ENCODE results near the gene CBX5. TPM values are rescaled to one million over a fixed set of nuclear protein-coding genes. Genes with fewer than 3 reads are reported as not detected.
A peak's percentile ranks its signal among the peaks of the same experiment; 100 is the strongest.

CBX5 gene
- total and polyA plus RNA-seq, 9 of the 15 experiments (the other 6 are each of a cell fraction or from before 2014, with no cell fraction given): 32.6 to 102 (median 59.2) TPM

DNA sequence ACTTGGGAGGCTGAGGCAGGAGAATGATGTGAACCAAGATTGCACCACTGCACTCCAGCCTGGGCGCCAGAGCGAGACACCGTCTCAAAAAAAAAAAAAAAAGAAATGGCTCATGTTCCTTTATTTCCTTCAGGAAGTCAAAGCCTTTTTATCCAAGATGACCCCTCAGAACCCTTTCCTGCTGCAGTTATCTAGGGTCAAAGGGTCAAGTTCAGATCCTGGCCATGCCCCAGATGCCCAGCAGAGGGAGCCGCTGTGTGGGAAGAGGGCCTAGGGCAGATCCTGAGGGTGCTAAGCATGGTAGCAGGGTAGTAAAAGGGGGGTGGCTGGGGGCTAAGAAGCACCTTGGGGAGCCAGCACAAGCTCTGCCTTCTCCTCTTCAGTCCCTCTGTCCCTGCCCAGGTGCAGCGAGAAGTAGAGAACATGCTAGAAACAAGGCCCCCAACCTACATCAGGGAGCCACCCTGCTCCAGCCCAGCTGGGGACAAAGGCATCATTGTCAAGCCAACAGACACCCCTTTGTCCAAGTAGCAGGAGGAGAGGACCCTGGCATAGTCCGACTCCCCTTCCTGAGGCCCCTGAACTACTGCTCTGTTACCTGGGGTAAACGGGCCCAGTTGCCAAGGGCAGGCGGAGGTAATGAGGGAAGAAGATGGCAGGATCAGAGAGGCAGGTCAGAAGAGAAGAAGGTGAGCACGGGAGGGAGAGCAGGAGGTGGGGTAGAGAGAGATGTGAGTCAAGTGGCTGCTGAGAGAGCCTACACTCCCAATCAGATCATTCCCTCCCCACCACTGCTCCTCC, 14.4 kb upstream of the CBX5 start (continued):
- TF ChIP-seq CCNT2 (IDR thresholded peaks at IDR 0.05; ENCODE audit: borderline replicate concordance, extremely low read depth, insufficient read length, low read depth, low read length): peak; percentile 23
- no peak for TF ChIP-seq ZNF668 (CRISPR knock-in tag; IDR thresholded peaks at IDR 0.05)
- peak; percentile 80 for TF ChIP-seq EP300 (IDR thresholded peaks at IDR 0.05; ENCODE audit: low read length)
- TF ChIP-seq GATA2 (CRISPR knock-in tag; IDR thresholded peaks at IDR 0.05): peak; percentile 77
- 0 out of 2 replicates have a peak, but pooled peaks have one; percentile 69 for TF ChIP-seq ZNF76 (CRISPR knock-in tag; IDR thresholded peaks at IDR 0.05; ENCODE audit: borderline replicate concordance)
- TF ChIP-seq NFRKB (IDR thresholded peaks at IDR 0.05; ENCODE audit: low read depth): peak; percentile 16; the same call in 1 of the 2 replicates
- peak; percentile 41 to 47; a peak in 1 of 4 replicates for TF ChIP-seq TEAD1 (CRISPR knock-in tag; IDR thresholded peaks at IDR 0.05)
- TF ChIP-seq POLR2AphosphoS2 (IDR thresholded peaks at IDR 0.05; ENCODE audit: low read length): no peak; the same call in 1 of the 2 replicates
- 0 out of 2 replicates have a peak, but pooled peaks have one; percentile 33 for TF ChIP-seq ZNF695 (CRISPR knock-in tag; IDR thresholded peaks at IDR 0.05)
- TF ChIP-seq BRD9 (IDR thresholded peaks at IDR 0.05; ENCODE audit: low read depth, partially characterized antibody): peak; percentile 83
- TF ChIP-seq ARID1B (IDR thresholded peaks at IDR 0.05): peak; percentile 44; the same call in 1 of the 2 replicates
- TF ChIP-seq IRF2 (CRISPR knock-in tag; IDR thresholded peaks at IDR 0.05): no peak
- TF ChIP-seq, protein P1, sequence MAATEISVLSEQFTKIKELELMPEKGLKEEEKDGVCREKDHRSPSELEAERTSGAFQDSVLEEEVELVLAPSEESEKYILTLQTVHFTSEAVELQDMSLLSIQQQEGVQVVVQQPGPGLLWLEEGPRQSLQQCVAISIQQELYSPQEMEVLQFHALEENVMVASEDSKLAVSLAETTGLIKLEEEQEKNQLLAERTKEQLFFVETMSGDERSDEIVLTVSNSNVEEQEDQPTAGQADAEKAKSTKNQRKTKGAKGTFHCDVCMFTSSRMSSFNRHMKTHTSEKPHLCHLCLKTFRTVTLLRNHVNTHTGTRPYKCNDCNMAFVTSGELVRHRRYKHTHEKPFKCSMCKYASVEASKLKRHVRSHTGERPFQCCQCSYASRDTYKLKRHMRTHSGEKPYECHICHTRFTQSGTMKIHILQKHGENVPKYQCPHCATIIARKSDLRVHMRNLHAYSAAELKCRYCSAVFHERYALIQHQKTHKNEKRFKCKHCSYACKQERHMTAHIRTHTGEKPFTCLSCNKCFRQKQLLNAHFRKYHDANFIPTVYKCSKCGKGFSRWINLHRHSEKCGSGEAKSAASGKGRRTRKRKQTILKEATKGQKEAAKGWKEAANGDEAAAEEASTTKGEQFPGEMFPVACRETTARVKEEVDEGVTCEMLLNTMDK (IDR thresholded peaks at IDR 0.05; ENCODE audit: borderline replicate concordance, insufficient read depth, low read depth, low read length, poor library complexity, severe bottlenecking): peak; percentile 62
- peak; percentile 49 for TF ChIP-seq DACH1 (IDR thresholded peaks at IDR 0.05; ENCODE audit: partially characterized antibody)
- peak; percentile 55; the same call in 1 of the 2 replicates for TF ChIP-seq ZNF324 (CRISPR knock-in tag; IDR thresholded peaks at IDR 0.05)
- TF ChIP-seq ZBTB7A (IDR thresholded peaks at IDR 0.05; ENCODE audit: borderline replicate concordance, control insufficient read depth, low read depth, low read length): peak; percentile 72; the same call in 1 of the 2 replicates
- peak; percentile 88 for TF ChIP-seq CC2D1A (IDR thresholded peaks at IDR 0.05)
- no peak for TF ChIP-seq SRSF1 (IDR thresholded peaks at IDR 0.05; ENCODE audit: low read depth, low read length)
- TF ChIP-seq, protein P2, sequence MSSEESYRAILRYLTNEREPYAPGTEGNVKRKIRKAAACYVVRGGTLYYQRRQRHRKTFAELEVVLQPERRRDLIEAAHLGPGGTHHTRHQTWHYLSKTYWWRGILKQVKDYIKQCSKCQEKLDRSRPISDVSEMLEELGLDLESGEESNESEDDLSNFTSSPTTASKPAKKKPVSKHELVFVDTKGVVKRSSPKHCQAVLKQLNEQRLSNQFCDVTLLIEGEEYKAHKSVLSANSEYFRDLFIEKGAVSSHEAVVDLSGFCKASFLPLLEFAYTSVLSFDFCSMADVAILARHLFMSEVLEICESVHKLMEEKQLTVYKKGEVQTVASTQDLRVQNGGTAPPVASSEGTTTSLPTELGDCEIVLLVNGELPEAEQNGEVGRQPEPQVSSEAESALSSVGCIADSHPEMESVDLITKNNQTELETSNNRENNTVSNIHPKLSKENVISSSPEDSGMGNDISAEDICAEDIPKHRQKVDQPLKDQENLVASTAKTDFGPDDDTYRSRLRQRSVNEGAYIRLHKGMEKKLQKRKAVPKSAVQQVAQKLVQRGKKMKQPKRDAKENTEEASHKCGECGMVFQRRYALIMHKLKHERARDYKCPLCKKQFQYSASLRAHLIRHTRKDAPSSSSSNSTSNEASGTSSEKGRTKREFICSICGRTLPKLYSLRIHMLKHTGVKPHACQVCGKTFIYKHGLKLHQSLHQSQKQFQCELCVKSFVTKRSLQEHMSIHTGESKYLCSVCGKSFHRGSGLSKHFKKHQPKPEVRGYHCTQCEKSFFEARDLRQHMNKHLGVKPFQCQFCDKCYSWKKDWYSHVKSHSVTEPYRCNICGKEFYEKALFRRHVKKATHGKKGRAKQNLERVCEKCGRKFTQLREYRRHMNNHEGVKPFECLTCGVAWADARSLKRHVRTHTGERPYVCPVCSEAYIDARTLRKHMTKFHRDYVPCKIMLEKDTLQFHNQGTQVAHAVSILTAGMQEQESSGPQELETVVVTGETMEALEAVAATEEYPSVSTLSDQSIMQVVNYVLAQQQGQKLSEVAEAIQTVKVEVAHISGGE (CRISPR knock-in tag; IDR thresholded peaks at IDR 0.05): peak in 2 of 3 experiments; percentile 38 to 48; a peak in 1 of 6 replicates
- peak; percentile 66 for TF ChIP-seq DPF2 (IDR thresholded peaks at IDR 0.05)
- TF ChIP-seq, protein P3, sequence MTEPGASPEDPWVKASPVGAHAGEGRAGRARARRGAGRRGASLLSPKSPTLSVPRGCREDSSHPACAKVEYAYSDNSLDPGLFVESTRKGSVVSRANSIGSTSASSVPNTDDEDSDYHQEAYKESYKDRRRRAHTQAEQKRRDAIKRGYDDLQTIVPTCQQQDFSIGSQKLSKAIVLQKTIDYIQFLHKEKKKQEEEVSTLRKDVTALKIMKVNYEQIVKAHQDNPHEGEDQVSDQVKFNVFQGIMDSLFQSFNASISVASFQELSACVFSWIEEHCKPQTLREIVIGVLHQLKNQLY (CRISPR knock-in tag; conservative IDR thresholded peaks at IDR 0.05): 0 out of 4 replicates have a peak, but pooled peaks of 1 of the 2 experiments have one; percentile 54
